AG09319 (cell line): Measurements from ENCODE around the gene GFPT1.

Experiments used
- DNase-seq: peaks from one replicate; pipeline ENCODE4 v3.0.0-alpha.2; 2010; ENCODE audit warnings: low read depth; ENCODE audit errors: extremely low read depth
- TF ChIP-seq, protein P1 (sequence below): IDR thresholded peaks from 2 replicates; pipeline ENCODE4 v1.5.1; 2011; ENCODE audit warnings: low read depth, mild to moderate bottlenecking, inconsistent platforms, low read length, moderate library complexity

Gene GFPT1

GRCh38 chr2:69383176-69383812 is 3.7 kb downstream of the GFPT1 start:
- no peak for DNase-seq
- TF ChIP-seq, protein P1, sequence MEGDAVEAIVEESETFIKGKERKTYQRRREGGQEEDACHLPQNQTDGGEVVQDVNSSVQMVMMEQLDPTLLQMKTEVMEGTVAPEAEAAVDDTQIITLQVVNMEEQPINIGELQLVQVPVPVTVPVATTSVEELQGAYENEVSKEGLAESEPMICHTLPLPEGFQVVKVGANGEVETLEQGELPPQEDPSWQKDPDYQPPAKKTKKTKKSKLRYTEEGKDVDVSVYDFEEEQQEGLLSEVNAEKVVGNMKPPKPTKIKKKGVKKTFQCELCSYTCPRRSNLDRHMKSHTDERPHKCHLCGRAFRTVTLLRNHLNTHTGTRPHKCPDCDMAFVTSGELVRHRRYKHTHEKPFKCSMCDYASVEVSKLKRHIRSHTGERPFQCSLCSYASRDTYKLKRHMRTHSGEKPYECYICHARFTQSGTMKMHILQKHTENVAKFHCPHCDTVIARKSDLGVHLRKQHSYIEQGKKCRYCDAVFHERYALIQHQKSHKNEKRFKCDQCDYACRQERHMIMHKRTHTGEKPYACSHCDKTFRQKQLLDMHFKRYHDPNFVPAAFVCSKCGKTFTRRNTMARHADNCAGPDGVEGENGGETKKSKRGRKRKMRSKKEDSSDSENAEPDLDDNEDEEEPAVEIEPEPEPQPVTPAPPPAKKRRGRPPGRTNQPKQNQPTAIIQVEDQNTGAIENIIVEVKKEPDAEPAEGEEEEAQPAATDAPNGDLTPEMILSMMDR: no peak

GRCh38 chr2:69382547-69382946 is 4.5 kb downstream of the GFPT1 start:
- no peak for DNase-seq
- TF ChIP-seq, protein P1: no peak

GRCh38 chr2:69381337-69381737 is 5.7 kb downstream of the GFPT1 start:
- TF ChIP-seq, protein P1: no peak
- DNase-seq: no peak

GRCh38 chr2:69380072-69380917 is 6.7 kb downstream of the GFPT1 start:
- no peak for DNase-seq

DNA sequence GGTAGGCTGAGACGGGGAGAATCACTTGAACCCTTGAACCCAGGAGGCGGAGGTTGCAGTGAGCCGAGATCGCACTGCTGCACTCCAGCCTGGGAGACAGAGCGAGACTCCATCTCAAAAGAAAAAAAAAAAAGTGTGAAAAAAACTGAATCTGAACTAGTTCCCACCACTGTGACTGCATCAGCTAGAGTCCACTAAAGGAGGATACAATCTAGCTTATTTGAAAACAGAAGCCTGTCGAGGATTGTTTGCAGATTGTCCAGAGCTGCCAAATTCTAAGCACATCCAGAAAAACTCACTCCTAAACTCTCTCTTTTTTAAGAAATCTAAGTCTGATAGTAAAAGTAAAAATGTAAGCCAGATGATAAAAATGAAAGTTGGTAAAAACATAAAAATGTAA is 10.6 kb downstream of the GFPT1 start:
- TF ChIP-seq, protein P1: no peak
- DNase-seq: no peak

More at GRCh38 chr2:69380072-69380917, 6.7 kb downstream of the GFPT1 start:
- TF ChIP-seq, protein P1: no peak

GRCh38 chr2:69375494-69376353 is 11.3 kb downstream of the GFPT1 start:
- DNase-seq: no peak
- TF ChIP-seq, protein P1: peak; percentile 35
